CD14-positive monocyte (primary cell): ENCODE measurements around the gene CLDN24. TPM values are rescaled to one million over a fixed set of nuclear protein-coding genes. Genes with fewer than 3 reads are reported as not detected.
"Not testable (repeated sequence)": the region's sequence is repeated elsewhere in the genome, so short reads cannot be mapped to it uniquely, and the experiment has no call there.

Experiments used
- DNase-seq, 3 donors: peaks; one replicate each; pipeline ENCODE4 v3.0.0-alpha.2; 2011 to 2022
- H2AFZ ChIP-seq: 2 replicates; pipeline ENCODE4 v1.6.0; 2012; ENCODE audit warnings: mild to moderate bottlenecking, low read depth, low read length, inconsistent platforms; ENCODE audit not compliant: insufficient read depth, poor library complexity, severe bottlenecking
- H3K27ac ChIP-seq, 2 donors: 1 replicate in 1 of 2; 2 replicates in 1 of 2; pipeline ENCODE4 v1.5.1; 2012 to 2013; ENCODE audit warnings: low read length in 2 of 2, control low read depth in 1 of 2, inconsistent platforms in 1 of 2, low read depth in 1 of 2, mild to moderate bottlenecking in 1 of 2
- H3K27me3 ChIP-seq, 2 donors: one replicate each; pipeline versions ENCODE4 v1.6.0 to v1.6.1; 2011 to 2013; ENCODE audit warnings: low read length in 2 of 2; ENCODE audit not compliant: control insufficient read depth in 2 of 2, insufficient read depth in 2 of 2
- H3K36me3 ChIP-seq, 2 donors: replicated peaks in 1 of 2; 1 replicate in 1 of 2; 2 replicates in 1 of 2; pipeline versions ENCODE4 v1.5.1 to v1.6.1; 2012 to 2013; ENCODE audit warnings: low read length in 2 of 2, control low read depth in 1 of 2, inconsistent platforms in 1 of 2, mild to moderate bottlenecking in 1 of 2; ENCODE audit not compliant: insufficient read depth in 2 of 2, control insufficient read depth in 1 of 2
- H3K4me1 ChIP-seq, 2 donors: 1 replicate in 1 of 2; 2 replicates in 1 of 2; pipeline versions ENCODE4 v1.5.1 to v1.6.1; 2012 to 2013; ENCODE audit warnings: low read length in 2 of 2, control low read depth in 1 of 2, inconsistent platforms in 1 of 2, mild to moderate bottlenecking in 1 of 2, moderate library complexity in 1 of 2; ENCODE audit not compliant: insufficient read depth in 2 of 2, control insufficient read depth in 1 of 2
- H3K4me2 ChIP-seq: replicated peaks from 2 replicates; pipeline ENCODE3; 2012; ENCODE audit warnings: low read length, moderate library complexity, mild to moderate bottlenecking; ENCODE audit not compliant: poor library complexity, severe bottlenecking; ENCODE audit errors: extremely low read depth
- H3K4me3 ChIP-seq, 3 experiments: fragments of 200-600 bp in 1 of 3; sonication (generic) in 1 of 3; replicated peaks in 1 of 3; 1 replicate in 2 of 3; 2 replicates in 1 of 3; pipeline ENCODE4 v1.5.1; 2011 to 2013; ENCODE audit warnings: low read length in 3 of 3, mild to moderate bottlenecking in 3 of 3, control low read depth in 2 of 3, low read depth in 2 of 3, inconsistent platforms in 1 of 3, moderate library complexity in 1 of 3
- H3K79me2 ChIP-seq: 2 replicates; pipeline ENCODE4 v1.6.0; 2012; ENCODE audit warnings: mild to moderate bottlenecking, control low read depth, inconsistent platforms, low read length, moderate library complexity; ENCODE audit not compliant: insufficient read depth
- H3K9ac ChIP-seq: 2 replicates; pipeline ENCODE4 v1.6.0; 2017; ENCODE audit warnings: low read length, mild to moderate bottlenecking; ENCODE audit not compliant: insufficient read depth, poor library complexity, severe bottlenecking
- H3K9me3 ChIP-seq, 2 donors: replicated peaks in 1 of 2; 1 replicate in 1 of 2; 2 replicates in 1 of 2; pipeline versions ENCODE4 v1.5.1 to v1.6.1; 2012 to 2013; ENCODE audit warnings: low read length in 2 of 2, control low read depth in 1 of 2; ENCODE audit not compliant: control insufficient read depth in 1 of 2, insufficient read depth in 1 of 2
- H4K20me1 ChIP-seq: 2 replicates; pipeline ENCODE4 v1.6.0; 2012; ENCODE audit warnings: mild to moderate bottlenecking, low read length, control low read depth, moderate library complexity; ENCODE audit not compliant: insufficient read depth
- H3K27ac Mint-ChIP-seq, 7 donors: one replicate each; pipeline ENCODE4 v1.8.0; 2020; ENCODE audit warnings: mild to moderate bottlenecking in 7 of 7, mixed read lengths in 7 of 7, moderate library complexity in 6 of 7, inconsistent platforms in 2 of 7
- H3K27me3 Mint-ChIP-seq, 3 donors: one replicate each; pipeline ENCODE4 v1.8.0; 2021 to 2022; ENCODE audit warnings: low read depth in 3 of 3, mild to moderate bottlenecking in 3 of 3, mixed read lengths in 3 of 3, moderate library complexity in 3 of 3, inconsistent platforms in 1 of 3
- H3K36me3 Mint-ChIP-seq, 2 donors: one replicate each; pipeline ENCODE4 v1.8.0; 2020; ENCODE audit warnings: mixed read lengths in 2 of 2, inconsistent platforms in 1 of 2, mild to moderate bottlenecking in 1 of 2
- H3K4me1 Mint-ChIP-seq: one replicate; pipeline ENCODE4 v1.8.0; 2020; ENCODE audit warnings: mild to moderate bottlenecking, mixed read lengths
- H3K4me3 Mint-ChIP-seq, 2 donors: one replicate each; pipeline ENCODE4 v1.8.0; 2020; ENCODE audit warnings: mild to moderate bottlenecking in 2 of 2, mixed read lengths in 2 of 2, moderate library complexity in 1 of 2
- H3K9me3 Mint-ChIP-seq, 7 donors: one replicate each; pipeline ENCODE4 v1.8.0; 2020 to 2022; ENCODE audit warnings: mixed read lengths in 7 of 7, mild to moderate bottlenecking in 6 of 7, moderate library complexity in 6 of 7, inconsistent platforms in 2 of 7
- CTCF ChIP-seq: fragments of 200-600 bp; IDR thresholded peaks from one replicate; pipeline ENCODE4 v1.8.0; 2022; ENCODE audit warnings: antibody characterized with exemption, mild to moderate bottlenecking
- WGBS: methylation state at CpG from one replicate; pipeline ENCODE4 v1.1.5; 2013; ENCODE audit warnings: missing lambda C conversion rate; ENCODE audit not compliant: insufficient coverage; 5-methylcytosine and 5-hydroxymethylcytosine counted together
- intact Hi-C, 2 donors: fragments of 100-400 bp; cut with micrococcal nuclease; formaldehyde crosslinking; loops; one replicate each; pipeline versions ENCODE4 v1.15.0 to v1.15.1; 2023
- polyA plus RNA-seq, 3 donors: library from polyadenylated mRNA; depleted of rRNA in 1 of 3; unstranded in 2 of 3; stranded (reverse) in 1 of 3; fragments of 300-500 nt in 2 of 3; fragments of >200 nt in 1 of 3; fragmentation: Illumina TruSeq in 2 of 3; gene quantifications; 1 replicate in 2 of 3; 2 replicates in 1 of 3; pipeline ENCODE4 v1.2.3, GENCODE V29; 2012 to 2021

CLDN24 gene
- polyA plus RNA-seq, 3 donors, result not detected

GRCh38 chr4:183326853-183327252, 4.6 kb upstream of the CLDN24 start:
- Mint-ChIP-seq H3K4me3 (no peak overlapping the region), H3K36me3 (no peaks in the 10 kb centered on the region), H3K27ac (no peak overlapping the region), H3K4me1 (no peaks in the 10 kb centered on the region), H3K9me3 (peaks cover 0 to 4% (median 0%) of the 10 kb centered on the region in 7 donors), H3K27me3 (peaks cover 2 to 4% (median 2%) of the 10 kb centered on the region in 3 donors)
- no peaks in the 10 kb centered on the region for H4K20me1 ChIP-seq
- H3K4me3 ChIP-seq, result no peak overlapping the region
- H3K9ac ChIP-seq, result no peak overlapping the region
- WGBS, result 43% methylated on average over 1 of the region's 2 CpGs
- no peak overlapping the region for H3K4me2 ChIP-seq
- H3K27me3 ChIP-seq, result no peaks in the 10 kb centered on the region
- no peaks in the 10 kb centered on the region for H3K9me3 ChIP-seq
- no peak overlapping the region for H2AFZ ChIP-seq
- no peak for TF ChIP-seq CTCF
- no peaks in the 10 kb centered on the region for H3K79me2 ChIP-seq
- intact Hi-C loops, result no loop called here
- DNase-seq, result no peak
- no peak overlapping the region for H3K27ac ChIP-seq
- H3K36me3 ChIP-seq, result no peaks in the 10 kb centered on the region
- no peaks in the 10 kb centered on the region for H3K4me1 ChIP-seq

GRCh38 chr4:183326387-183326786, 4.2 kb upstream of the CLDN24 start:
- H3K4me3 Mint-ChIP-seq, H3K4me3 ChIP-seq, H3K4me2 ChIP-seq, H3K27me3 Mint-ChIP-seq, H4K20me1 ChIP-seq, H3K79me2 ChIP-seq, H3K9me3 ChIP-seq, intact Hi-C loops, DNase-seq, H3K36me3 Mint-ChIP-seq, H3K27ac Mint-ChIP-seq, H3K27me3 ChIP-seq, H3K27ac ChIP-seq, H3K4me1 ChIP-seq, H3K4me1 Mint-ChIP-seq, H3K36me3 ChIP-seq, H3K9me3 Mint-ChIP-seq, H2AFZ ChIP-seq, H3K9ac ChIP-seq: not testable (repeated sequence)
- 80% methylated on average over 3 of the region's 6 CpGs for WGBS
